Activated CD4-positive, alpha-beta T cell treated with anti-CD3 and anti-CD28 coated beads, Interleukin-2, amount 50 U/mL, for 4 hours (primary cell): ENCODE measurements around the gene NIT2.
"Not testable (repeated sequence)": the region's sequence is repeated elsewhere in the genome, so short reads cannot be mapped to it uniquely, and the experiment has no call there.

Experiments
- DNase-seq, 2 experiments: peaks; one replicate each; pipeline ENCODE4 v3.0.0-alpha.2; 2020

NIT2 gene

GRCh38 chr3:100334488-100335351 lies at the start of gene NIT2:
Gene NIT2, plus strand, starts transcription at chr3:100334757. Its CDS starts 35 bp downstream, at chr3:100334792.
- DNase-seq, result peak; percentile 68

- DNase-seq, result no peak
Measured at GRCh38 chr3:100288288-100288894, 46.2 kb upstream of the NIT2 start.

DNA sequence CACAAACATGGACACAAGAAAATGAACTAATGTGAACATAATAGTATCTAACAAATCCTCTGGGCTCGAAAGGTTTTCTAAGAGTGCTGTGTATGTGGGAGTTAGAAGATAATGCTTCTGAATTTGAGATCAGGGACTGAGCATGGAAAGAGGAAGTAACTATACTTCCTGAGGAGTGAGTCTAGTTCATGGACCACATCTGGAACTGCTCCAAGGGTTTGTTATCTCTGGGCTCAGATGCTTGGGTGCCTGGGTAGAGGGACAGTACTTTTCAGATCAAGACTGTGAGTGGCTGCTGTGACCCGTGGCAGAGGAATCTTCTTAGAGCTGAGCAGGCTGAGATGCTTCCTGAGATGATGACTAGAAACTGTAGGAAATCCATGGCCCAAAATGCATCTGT lies 45.2 kb upstream of the NIT2 start:
- DNase-seq, result no peak

GRCh38 chr3:100295089-100295488 lies 39.5 kb upstream of the NIT2 start:
- no peak for DNase-seq

DNA sequence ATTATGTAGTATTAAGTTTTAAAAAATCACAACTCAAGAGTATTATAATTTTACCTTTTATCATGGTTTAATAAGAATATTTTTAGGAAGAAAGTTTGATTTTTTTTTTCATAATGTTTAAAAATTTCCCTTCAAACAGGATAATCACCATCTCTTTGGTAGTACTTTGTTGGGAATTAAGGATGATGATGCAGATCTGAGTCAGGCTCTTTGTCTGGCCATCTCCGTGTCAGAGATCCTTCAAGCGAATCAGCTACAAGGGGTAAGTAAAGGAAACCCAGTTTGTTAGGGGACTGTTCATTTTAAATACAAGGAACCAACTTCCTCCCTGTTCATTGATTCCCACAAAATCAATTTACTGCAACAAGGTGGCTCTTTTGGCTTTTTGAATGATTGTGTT lies 36.8 kb upstream of the NIT2 start:
- no peak for DNase-seq

DNA sequence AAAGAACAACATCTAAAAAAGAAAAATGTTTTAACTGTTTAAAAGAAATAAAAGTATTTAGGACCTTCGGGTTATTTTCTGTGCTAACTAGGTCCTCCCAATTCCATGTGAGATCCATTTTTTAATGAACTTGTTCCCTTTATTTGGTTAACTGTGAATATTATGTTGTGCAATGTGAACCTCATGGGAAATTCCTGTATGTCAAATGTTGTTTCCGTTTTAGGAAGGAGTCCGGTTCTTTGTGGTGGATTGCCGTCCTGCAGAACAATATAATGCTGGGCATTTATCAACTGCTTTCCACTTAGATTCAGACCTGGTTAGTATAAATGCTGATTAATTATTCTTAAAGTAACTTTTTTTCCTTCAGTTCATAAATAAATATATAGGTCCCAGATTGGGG lies 35.5 kb upstream of the NIT2 start:
- no peak for DNase-seq

DNA sequence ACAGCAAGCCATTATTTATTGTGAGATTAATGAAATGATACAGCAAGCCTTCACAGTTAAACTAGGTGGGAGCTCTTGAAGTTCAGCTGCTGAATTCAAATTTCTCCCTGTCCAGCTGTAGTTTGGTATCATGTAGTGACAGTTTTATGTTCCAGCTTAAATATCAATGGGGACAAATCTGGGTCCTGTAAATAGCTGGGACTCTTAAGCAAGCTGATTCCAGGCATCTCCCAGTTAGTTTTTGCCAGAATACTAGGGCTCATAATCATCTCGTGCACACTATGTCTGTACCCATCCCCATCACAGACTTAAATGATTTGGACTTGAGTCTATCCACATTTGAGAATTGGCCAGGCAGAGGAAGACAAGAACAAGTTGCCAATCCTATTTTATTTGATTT lies 27.9 kb upstream of the NIT2 start:
- no peak for DNase-seq

- DNase-seq, result no peak
Measured at GRCh38 chr3:100310355-100310965, 24.1 kb upstream of the NIT2 start.

DNA sequence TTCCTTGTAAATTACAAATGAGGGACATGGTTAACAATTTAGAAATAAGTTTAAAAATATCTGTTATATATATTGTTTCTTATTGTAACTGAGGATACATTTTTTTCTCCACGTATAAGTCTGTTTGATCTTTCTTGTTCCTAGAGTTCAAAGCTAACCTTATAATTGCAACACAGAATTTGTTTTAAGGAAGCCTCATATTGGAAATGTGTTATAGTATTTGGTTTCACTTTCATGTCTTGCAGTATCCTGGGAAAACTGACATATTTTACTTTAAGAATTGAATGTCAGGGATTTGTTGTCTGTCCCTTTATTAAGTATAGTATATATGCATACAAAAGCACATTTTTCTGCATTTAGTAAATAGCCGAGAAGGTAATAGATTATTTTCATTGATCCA lies 23.5 kb upstream of the NIT2 start:
- DNase-seq, result no peak

GRCh38 chr3:100316641-100317069 lies 17.9 kb upstream of the NIT2 start:
- DNase-seq, result peak in 1 of 2 experiments; percentile 5

- DNase-seq, result no peak
Measured at GRCh38 chr3:100317912-100318311, 16.6 kb upstream of the NIT2 start.

DNA sequence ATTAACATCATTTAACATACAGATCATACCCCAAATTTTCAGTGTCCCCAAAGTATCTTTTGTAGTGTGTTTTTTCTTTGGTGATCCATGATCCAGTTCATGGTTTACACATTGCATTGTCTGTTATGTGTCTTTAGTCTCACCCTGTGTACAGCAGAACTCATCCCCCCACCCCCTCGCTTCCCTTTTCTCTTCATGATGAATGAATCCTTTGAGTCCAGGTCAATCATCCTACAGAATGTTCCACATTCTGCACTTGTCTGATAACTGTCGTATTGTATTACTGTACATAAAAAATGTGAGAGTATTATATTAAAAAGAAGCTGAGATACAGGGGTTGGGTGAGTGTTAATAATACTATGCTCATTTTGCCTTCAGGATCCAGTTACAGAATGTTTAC lies 14.6 kb upstream of the NIT2 start:
- no peak for DNase-seq

DNA sequence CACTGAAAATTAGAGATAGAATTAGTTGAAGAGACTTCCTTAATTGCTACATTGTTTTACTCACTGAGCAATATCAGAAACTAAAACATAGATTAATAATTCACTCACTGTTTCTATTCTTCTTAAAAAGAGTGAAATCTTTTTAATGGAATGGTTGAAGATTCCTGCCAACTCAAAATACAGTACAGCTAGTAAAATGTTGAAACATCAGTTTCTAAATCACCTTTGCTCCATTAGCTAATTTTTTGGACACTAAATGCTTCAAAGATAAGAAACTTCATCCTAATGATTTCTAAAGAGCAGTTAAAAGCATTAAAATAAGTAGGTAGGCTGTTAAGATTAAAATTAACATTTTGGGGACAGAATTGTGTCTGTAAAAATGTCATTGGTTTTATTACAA lies 10.5 kb upstream of the NIT2 start:
- DNase-seq, result no peak

GRCh38 chr3:100325827-100326226 lies 8.7 kb upstream of the NIT2 start:
- no peak for DNase-seq

DNA sequence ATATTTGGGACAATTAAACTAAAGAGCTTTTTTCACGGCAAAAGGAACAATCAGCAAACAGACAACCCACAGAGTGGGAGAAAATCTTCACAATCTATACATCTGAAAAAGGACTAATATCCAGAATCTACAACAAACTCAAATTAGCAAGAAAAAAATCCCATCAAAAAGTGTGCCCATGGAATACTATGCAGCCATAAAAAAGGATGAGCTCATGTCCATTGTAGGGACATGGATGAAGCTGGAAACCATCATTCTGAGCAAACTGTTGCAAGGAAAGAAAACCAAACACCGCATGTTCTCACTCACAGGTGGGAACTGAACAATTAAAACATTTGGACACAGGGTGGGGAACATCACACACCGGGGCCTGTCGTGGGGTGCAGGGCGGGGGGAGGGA lies 7.2 kb upstream of the NIT2 start:
- DNase-seq, result not testable (repeated sequence)

GRCh38 chr3:100329800-100330489 lies 4.6 kb upstream of the NIT2 start:
- DNase-seq, result no peak

DNA sequence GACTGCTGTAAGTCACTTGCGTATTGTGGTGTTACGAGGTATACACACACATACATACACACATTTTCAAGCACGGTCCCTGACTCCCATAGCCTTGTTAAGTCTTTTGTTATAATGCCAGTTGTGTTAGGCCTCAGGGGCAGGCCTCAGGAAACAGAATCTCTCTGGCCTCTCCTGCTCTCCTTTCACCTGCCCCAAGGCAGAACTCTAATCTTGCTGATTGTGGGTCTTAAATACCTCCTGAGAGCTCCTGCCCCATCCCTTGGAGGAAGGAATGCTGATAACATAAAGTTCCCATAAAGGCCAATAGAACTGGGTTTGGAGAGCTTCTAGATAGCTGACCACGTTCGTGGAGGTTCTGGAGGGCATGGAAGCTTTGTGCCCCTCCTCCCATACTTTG lies 3.9 kb upstream of the NIT2 start:
- no peak for DNase-seq

DNA sequence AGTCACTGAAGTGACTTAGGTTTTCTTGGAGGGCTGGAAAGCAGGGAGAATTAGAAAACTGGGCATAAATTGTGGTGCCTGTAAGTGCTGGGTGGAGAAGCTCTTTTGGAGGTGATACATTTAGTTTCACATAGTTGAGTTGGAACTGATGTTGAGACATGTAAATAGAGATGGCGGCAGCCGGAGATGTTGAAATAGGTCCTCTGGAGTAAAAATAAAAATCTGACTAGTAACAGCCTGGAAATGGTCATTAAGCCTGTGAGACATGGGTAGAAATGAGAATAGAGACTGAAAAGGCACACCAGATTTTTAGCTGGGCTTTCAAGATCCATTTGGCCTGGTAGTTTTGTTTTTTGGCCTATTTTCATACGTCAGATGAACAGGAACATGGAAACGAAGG lies 2.9 kb upstream of the NIT2 start:
- DNase-seq, result no peak

DNA sequence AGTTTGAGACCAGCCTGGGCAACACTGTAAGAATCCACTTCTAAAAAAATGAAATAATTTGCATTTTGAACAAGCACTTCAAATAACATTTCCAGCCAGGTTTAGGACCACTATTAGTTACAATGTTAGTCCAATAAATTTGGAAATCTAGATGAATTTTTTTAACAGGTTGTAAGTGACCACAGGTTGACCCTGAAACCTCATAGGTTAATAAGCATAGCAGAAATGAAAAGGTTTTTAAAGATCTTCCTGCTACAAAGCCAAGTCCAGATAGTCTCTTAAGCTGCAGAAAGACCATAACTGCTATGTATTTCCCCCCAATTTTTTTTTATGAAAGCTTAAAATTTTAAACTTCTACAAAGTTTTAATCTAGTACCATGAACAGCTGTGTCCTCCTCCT lies 1.5 kb upstream of the NIT2 start:
- DNase-seq, result no peak

GRCh38 chr3:100333970-100334487 lies 528 bp upstream of the NIT2 start:
- DNase-seq, result peak in 1 of 2 experiments; percentile 4

GRCh38 chr3:100335434-100335833 lies 877 bp downstream of the NIT2 start:
- no peak for DNase-seq

DNA sequence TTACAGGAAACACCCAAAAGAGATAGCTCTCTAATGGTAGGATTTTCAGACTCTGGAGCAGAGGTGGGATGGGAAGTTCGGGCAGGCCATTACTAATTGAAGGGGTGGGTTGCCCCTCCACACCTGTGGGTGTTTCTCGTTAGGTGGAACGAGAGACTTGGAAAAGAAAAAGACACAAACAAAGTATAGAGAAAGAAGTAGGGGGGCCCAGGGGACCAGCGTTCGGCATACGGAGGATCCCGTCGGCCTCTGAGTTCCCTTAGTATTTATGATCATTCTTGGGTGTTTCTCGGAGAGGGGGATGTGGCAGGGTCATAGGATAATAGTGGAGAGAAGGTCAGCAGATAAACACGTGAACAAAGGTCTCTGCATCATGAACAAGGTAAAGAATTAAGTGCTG lies 1.7 kb downstream of the NIT2 start:
- DNase-seq, result not testable (repeated sequence)

GRCh38 chr3:100338911-100339310 lies 4.4 kb downstream of the NIT2 start:
- DNase-seq, result no peak
